ENCODE results near the gene TBXAS1. TPM values are rescaled to one million over a fixed set of nuclear protein-coding genes. Genes with fewer than 3 reads are reported as not detected.
"Not testable (repeated sequence)": the region's sequence is repeated elsewhere in the genome, so short reads cannot be mapped to it uniquely, and the experiment has no call there.

Gene TBXAS1
- total RNA-seq, 2 donors from 2014 or later = 19.3 to 44.1 TPM

DNA sequence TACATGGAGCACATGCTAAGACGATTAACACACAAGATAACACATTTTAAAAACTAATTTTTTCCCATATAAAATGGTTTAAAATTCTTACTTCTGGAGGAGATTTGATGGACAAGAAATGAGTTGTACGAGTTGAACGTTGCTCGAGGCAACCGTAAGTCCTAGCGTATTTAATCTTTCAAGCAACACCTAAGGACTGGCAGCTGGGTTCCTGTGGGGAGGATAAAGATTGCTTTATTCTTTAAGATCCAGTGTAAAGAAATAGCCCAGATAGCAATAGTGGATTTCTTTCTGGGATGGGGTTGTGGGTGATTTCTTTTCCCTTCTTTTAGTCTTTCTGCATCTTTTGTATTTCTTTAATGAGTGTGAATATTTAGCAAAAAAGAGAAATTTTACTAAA, 9.8 kb downstream of the TBXAS1 start:
- TF ChIP-seq POLR2A (IDR thresholded peaks at IDR 0.05) = no peak
- WGBS = 62% methylated on average over 6 of the region's 6 CpGs
- H3K4me1 ChIP-seq (replicated peaks) = no peaks in the 10 kb centered on the region
- no peak overlapping the region for H3K4me3 ChIP-seq
- intact Hi-C loops (cut with DNase I) = no loop called here
- H3K9me3 ChIP-seq = no peaks in the 10 kb centered on the region
- no peak for DNase-seq (ENCODE audit: low spot score)
- no peak overlapping the region for H3K27ac ChIP-seq
- H3K27me3 ChIP-seq (replicated peaks; ENCODE audit: insufficient read depth) = no peaks in the 10 kb centered on the region
- no peaks in the 10 kb centered on the region for H3K36me3 ChIP-seq

GRCh38 chr7:139840776-139841175, 11.7 kb downstream of the TBXAS1 start:
- Histone ChIP-seq H3K9me3 (no peaks in the 10 kb centered on the region), H3K4me3 (no peak overlapping the region), H3K27me3 (replicated peaks; ENCODE audit: insufficient read depth) (no peaks in the 10 kb centered on the region), H3K4me1 (replicated peaks) (no peaks in the 10 kb centered on the region), H3K36me3 (no peaks in the 10 kb centered on the region), H3K27ac (no peak overlapping the region)
- 92% methylated on average over 13 of the region's 13 CpGs for WGBS
- intact Hi-C loops (cut with DNase I) = no loop called here
- no peak for DNase-seq (ENCODE audit: low spot score)
- TF ChIP-seq, protein P1, sequence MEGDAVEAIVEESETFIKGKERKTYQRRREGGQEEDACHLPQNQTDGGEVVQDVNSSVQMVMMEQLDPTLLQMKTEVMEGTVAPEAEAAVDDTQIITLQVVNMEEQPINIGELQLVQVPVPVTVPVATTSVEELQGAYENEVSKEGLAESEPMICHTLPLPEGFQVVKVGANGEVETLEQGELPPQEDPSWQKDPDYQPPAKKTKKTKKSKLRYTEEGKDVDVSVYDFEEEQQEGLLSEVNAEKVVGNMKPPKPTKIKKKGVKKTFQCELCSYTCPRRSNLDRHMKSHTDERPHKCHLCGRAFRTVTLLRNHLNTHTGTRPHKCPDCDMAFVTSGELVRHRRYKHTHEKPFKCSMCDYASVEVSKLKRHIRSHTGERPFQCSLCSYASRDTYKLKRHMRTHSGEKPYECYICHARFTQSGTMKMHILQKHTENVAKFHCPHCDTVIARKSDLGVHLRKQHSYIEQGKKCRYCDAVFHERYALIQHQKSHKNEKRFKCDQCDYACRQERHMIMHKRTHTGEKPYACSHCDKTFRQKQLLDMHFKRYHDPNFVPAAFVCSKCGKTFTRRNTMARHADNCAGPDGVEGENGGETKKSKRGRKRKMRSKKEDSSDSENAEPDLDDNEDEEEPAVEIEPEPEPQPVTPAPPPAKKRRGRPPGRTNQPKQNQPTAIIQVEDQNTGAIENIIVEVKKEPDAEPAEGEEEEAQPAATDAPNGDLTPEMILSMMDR (IDR thresholded peaks at IDR 0.05) = no peak
- TF ChIP-seq POLR2A (IDR thresholded peaks at IDR 0.05) = no peak
- no peak for TF ChIP-seq POLR2AphosphoS5 (IDR thresholded peaks at IDR 0.05)

DNA sequence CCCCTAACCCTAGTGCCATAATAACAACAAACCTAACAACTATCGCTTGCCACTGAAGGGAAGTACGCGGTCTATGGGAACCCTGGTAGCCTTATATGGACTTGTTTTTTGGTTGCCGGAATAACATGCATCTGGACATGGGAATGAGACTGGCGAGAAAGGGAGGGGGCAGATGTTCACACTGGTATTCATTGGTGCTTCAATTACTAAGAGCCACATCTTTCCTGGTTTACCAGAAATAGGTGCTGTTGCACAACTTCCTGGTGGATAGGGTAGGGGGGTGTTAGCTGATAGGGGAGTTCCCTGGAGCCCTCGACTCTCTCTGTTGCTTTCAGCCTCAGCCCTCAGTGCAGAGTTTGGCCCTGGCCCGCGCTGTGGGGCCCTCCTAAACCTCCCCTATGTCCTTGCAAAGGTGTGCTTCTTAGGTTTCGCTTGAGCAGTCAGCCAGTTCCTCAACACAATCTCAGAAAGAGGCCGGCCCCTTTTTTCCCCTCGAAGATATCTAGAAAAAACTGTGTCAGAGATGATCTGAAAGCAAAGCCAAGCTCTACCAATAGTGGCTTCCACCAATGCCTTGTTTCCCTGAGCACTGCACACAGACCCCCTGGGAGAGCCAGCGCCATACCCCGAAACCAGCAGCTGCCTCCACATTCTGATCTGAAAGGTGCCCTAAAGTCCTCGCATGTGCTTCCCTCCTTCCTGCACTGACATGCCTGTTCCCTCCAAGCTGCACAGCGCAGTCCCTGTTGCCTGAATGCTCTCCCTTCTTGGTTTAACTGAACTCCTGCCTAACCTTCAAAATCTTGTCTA, 13.5 kb downstream of the TBXAS1 start:
- Histone ChIP-seq H3K27ac (no peak overlapping the region), H3K9me3 (no peaks in the 10 kb centered on the region), H3K27me3 (replicated peaks; ENCODE audit: insufficient read depth) (no peaks in the 10 kb centered on the region), H3K4me3 (no peak overlapping the region), H3K4me1 (replicated peaks) (no peaks in the 10 kb centered on the region), H3K36me3 (no peaks in the 10 kb centered on the region)
- no peak for DNase-seq (ENCODE audit: low spot score)
- TF ChIP-seq, protein P1 (IDR thresholded peaks at IDR 0.05) = no peak
- no peak for TF ChIP-seq POLR2AphosphoS5 (IDR thresholded peaks at IDR 0.05)
- no peak for TF ChIP-seq POLR2A (IDR thresholded peaks at IDR 0.05)
- intact Hi-C loops (cut with DNase I) = no loop called here
- WGBS = 87% methylated on average over 15 of the region's 15 CpGs

DNA sequence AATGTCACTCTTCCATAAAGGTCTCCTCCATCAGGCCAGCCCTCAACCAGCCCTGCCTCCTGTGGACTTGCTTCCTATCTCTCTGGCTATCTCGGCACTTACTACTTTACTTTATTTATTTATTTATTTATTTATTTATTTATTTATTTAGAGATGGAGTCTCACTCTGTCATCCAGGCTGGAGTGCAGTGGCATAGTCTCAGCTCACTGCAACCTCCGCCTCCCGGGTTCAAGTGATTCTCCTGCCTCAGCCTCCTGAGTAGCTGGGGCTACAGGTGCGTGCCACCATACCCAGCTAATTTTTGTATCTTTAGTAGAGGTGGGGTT, 14.1 kb downstream of the TBXAS1 start:
- WGBS = 93% methylated on average over 4 of the region's 4 CpGs
- H3K4me3 ChIP-seq; H3K27me3 ChIP-seq (replicated peaks; ENCODE audit: insufficient read depth); H3K4me1 ChIP-seq (replicated peaks); H3K9me3 ChIP-seq; DNase-seq (ENCODE audit: low spot score); H3K36me3 ChIP-seq; intact Hi-C loops (cut with DNase I); H3K27ac ChIP-seq: not testable (repeated sequence)

GRCh38 chr7:139844779-139845442, 15.8 kb downstream of the TBXAS1 start:
- intact Hi-C loops (cut with DNase I) = no loop called here
- no peak overlapping the region for H3K27ac ChIP-seq
- no peaks in the 10 kb centered on the region for H3K4me1 ChIP-seq (replicated peaks)
- no peak overlapping the region for H3K4me3 ChIP-seq
- 61% methylated on average over 4 of the region's 4 CpGs for WGBS
- no peaks in the 10 kb centered on the region for H3K9me3 ChIP-seq
- DNase-seq (ENCODE audit: low spot score) = no peak
- no peak for TF ChIP-seq POLR2A (IDR thresholded peaks at IDR 0.05)
- TF ChIP-seq POLR2AphosphoS5 (IDR thresholded peaks at IDR 0.05) = no peak
- TF ChIP-seq, protein P1 (IDR thresholded peaks at IDR 0.05) = no peak
- no peaks in the 10 kb centered on the region for H3K27me3 ChIP-seq (replicated peaks; ENCODE audit: insufficient read depth)
- H3K36me3 ChIP-seq = no peaks in the 10 kb centered on the region

DNA sequence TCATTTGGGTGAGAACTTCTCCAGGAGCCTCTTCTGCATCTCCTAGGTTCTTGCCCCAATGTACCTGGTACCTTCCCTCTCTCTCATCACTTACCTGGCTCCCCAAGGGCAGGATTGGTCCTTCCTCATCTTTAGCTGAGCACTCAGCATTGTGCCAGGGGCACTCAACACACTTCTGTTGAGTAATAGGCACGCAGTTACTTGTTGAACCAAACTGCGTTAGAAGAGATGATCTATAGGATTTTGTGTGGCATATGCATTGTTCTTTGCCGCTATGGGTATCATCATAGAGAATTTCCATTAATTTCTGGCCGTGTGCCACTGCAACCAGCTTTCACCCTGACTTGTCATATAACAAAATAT, 16.4 kb downstream of the TBXAS1 start:
- WGBS = 71% methylated on average over 4 of the region's 4 CpGs
- intact Hi-C loops (cut with DNase I) = no loop called here
- TF ChIP-seq, protein P1 (IDR thresholded peaks at IDR 0.05) = no peak
- no peak for TF ChIP-seq POLR2A (IDR thresholded peaks at IDR 0.05)

More for the DNA sequence above, 16.4 kb downstream of the TBXAS1 start:
- no peaks in the 10 kb centered on the region for H3K4me1 ChIP-seq (replicated peaks)
- no peaks in the 10 kb centered on the region for H3K36me3 ChIP-seq
- H3K27ac ChIP-seq = no peak overlapping the region
- no peaks in the 10 kb centered on the region for H3K9me3 ChIP-seq
- no peak overlapping the region for H3K4me3 ChIP-seq
- DNase-seq (ENCODE audit: low spot score) = no peak
- H3K27me3 ChIP-seq (replicated peaks; ENCODE audit: insufficient read depth) = no peaks in the 10 kb centered on the region
